ENCODE measurements around the gene NF2. TPM values are rescaled to one million over a fixed set of nuclear protein-coding genes. Genes with fewer than 3 reads are reported as not detected.

NF2 gene
- total RNA-seq, 1 experiment from 2014 or later = 113 TPM

- POLR2A ChIA-PET (ENCODE audit: unreplicated experiment) = no interaction called here
- CTCF ChIA-PET = interaction anchor here (0.5 kb wide), 1 partner anchor 318 kb away, joined by 7 read pairs; no protein-coding TSS in a partner anchor
- no peaks in the 10 kb centered on the region for H3K4me1 ChIP-seq (ENCODE audit: insufficient read depth, low read length)
- intact Hi-C loops (cut with micrococcal nuclease) = no loop called here
- H4K20me1 ChIP-seq (ENCODE audit: low read length) = no peaks in the 10 kb centered on the region
- H3K9me3 ChIP-seq (ENCODE audit: low read length) = no peaks in the 10 kb centered on the region
- no peak for ATAC-seq
- no peak for DNase-seq
- H3K79me2 ChIP-seq (ENCODE audit: low read length) = no peaks in the 10 kb centered on the region
- H3K4me2 ChIP-seq (ENCODE audit: low read length) = no peak overlapping the region
- no peaks in the 10 kb centered on the region for H3F3A ChIP-seq (ENCODE audit: low read length, unreplicated experiment)
- H3K36me3 ChIP-seq (ENCODE audit: low read depth, low read length) = no peaks in the 10 kb centered on the region
- TF ChIP-seq CTCF (conservative IDR thresholded peaks at IDR 0.05; ENCODE audit: low read depth, low read length) (no peak), EZH2 (IDR thresholded peaks at IDR 0.05; ENCODE audit: low read length, unreplicated experiment) (no peak), EZH2phosphoT487 (IDR thresholded peaks at IDR 0.05; ENCODE audit: borderline replicate concordance, low read length) (no peak)
- no TSS peak for BruUV-seq (replicated peaks)
- H3K27me3 ChIP-seq (ENCODE audit: low read length) = no peaks in the 10 kb centered on the region
- no peak overlapping the region for H2AFZ ChIP-seq (ENCODE audit: low read length)
- H3K9me2 ChIP-seq (replicated peaks; ENCODE audit: low read length) = no peaks in the 10 kb centered on the region
- H3K4me3 ChIP-seq (ENCODE audit: low read length) = no peak overlapping the region
- no peak overlapping the region for H3K27ac ChIP-seq (ENCODE audit: low read length)
- H3K9ac ChIP-seq (ENCODE audit: low read length) = no peak overlapping the region
Observed at GRCh38 chr22:29747832-29748231, 144.4 kb downstream of the NF2 start.

Other genes starting within 250 kb of the NF2 start
- 81.2 and 96.4 TPM in 2 replicates for gene AP1B1, start 215.1 kb upstream of the NF2 start, total RNA-seq (2014; rRNA removed)
- not detected in 2 replicates for gene RFPL1, start 165.1 kb upstream of the NF2 start, total RNA-seq (2014; rRNA removed)
- gene NEFH, start 123.4 kb upstream of the NF2 start, total RNA-seq (2014; rRNA removed) = 0.29 TPM in 1 of 2 replicates, not detected in the other
- gene THOC5, start 49.9 kb upstream of the NF2 start, total RNA-seq (2014; rRNA removed) = 32.8 and 33.9 TPM in 2 replicates
- 68.8 and 75.4 TPM in 2 replicates for gene NIPSNAP1, start 22.5 kb upstream of the NF2 start, total RNA-seq (2014; rRNA removed)
- 0.69 and 0.87 TPM in 2 replicates for gene CABP7, start 116.4 kb downstream of the NF2 start, total RNA-seq (2014; rRNA removed)
- gene ZMAT5, start 163.4 kb downstream of the NF2 start, total RNA-seq (2014; rRNA removed) = 24.2 and 37.7 TPM in 2 replicates
- gene UQCR10, start 163.7 kb downstream of the NF2 start, total RNA-seq (2014; rRNA removed) = 116 and 196 TPM in 2 replicates
- gene ASCC2, start 234.6 kb downstream of the NF2 start, total RNA-seq (2014; rRNA removed) = 37.0 and 49.6 TPM in 2 replicates